Testis (tissue), 2 donors: ENCODE results near the gene CELF2.

Experiments
- POLR2A ChIP-seq: fragments of 450-650 bp; IDR thresholded peaks from one replicate; pipeline ENCODE4 v1.6.1; 2017; ENCODE audit warnings: antibody characterized with exemption, mild to moderate bottlenecking, moderate library complexity
- TF ChIP-seq, protein P1 (sequence below), 3 experiments: fragments of 450-650 bp in 2 of 3; fragments of 200-600 bp in 1 of 3; sonication (generic) in 1 of 3; IDR thresholded peaks; one replicate each; pipeline ENCODE4 v1.5.1; 2016 to 2019; ENCODE audit warnings: antibody characterized with exemption in 3 of 3, mild to moderate bottlenecking in 2 of 3, moderate library complexity in 1 of 3

DNA sequence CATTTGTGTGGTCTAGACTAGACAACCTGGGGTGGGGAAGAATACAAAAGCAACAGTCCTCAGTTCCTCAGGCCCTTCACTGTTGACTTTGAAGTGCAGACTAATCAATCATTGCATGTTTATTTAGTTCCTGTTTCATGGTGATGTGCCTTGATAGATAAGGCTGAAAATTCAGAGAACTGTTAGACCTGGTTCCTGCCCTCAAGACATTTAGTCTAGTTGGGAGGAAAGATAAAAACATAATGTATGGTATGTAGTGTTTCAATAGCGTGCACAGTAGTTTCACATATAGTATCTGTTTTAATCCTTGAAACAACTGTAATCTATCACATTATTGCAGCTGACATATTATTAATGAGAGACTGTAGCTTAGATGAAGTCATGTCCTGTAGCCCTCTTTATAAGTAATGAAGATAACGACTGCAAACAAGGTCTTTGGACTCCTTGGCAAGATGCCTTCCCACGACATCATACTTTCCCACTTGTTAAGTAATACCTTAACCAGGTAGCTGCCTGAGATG lies 124.0 kb downstream of the CELF2 start:
- TF ChIP-seq, protein P1, sequence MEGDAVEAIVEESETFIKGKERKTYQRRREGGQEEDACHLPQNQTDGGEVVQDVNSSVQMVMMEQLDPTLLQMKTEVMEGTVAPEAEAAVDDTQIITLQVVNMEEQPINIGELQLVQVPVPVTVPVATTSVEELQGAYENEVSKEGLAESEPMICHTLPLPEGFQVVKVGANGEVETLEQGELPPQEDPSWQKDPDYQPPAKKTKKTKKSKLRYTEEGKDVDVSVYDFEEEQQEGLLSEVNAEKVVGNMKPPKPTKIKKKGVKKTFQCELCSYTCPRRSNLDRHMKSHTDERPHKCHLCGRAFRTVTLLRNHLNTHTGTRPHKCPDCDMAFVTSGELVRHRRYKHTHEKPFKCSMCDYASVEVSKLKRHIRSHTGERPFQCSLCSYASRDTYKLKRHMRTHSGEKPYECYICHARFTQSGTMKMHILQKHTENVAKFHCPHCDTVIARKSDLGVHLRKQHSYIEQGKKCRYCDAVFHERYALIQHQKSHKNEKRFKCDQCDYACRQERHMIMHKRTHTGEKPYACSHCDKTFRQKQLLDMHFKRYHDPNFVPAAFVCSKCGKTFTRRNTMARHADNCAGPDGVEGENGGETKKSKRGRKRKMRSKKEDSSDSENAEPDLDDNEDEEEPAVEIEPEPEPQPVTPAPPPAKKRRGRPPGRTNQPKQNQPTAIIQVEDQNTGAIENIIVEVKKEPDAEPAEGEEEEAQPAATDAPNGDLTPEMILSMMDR (IDR thresholded peaks at IDR 0.05): no peak
- no peak for TF ChIP-seq POLR2A
